RWPE1 (cell line): ENCODE results near the gene ARMS2.

ENCODE experiments used
- CTCF ChIA-PET: fragments of 350-600 bp; sonication (Branson Sonifier 250); formaldehyde crosslinking; extraction: SDS; loops from one replicate; lab custom pipeline; 2021; lab: Yijun Ruan, JAX
- POLR2A ChIA-PET: fragments of 400-600 bp; formaldehyde crosslinking; extraction: SDS; loops from one replicate; lab custom pipeline; 2020; ENCODE audit warnings: antibody characterized with exemption; ENCODE audit not compliant: low non-redundant PET; lab: Yijun Ruan, JAX
- DNase-seq: peaks from one replicate; pipeline ENCODE4 v3.0.0; 2012; ENCODE audit warnings: low spot score
- H3K27ac ChIP-seq: fragments of 450-650 bp; 2 replicates; pipeline ENCODE4 v1.5.1; 2017
- CTCF ChIP-seq: fragments of 450-650 bp; conservative IDR thresholded peaks from 2 replicates; pipeline ENCODE4 v1.5.1; 2017; ENCODE audit warnings: low read depth, mild to moderate bottlenecking

Gene ARMS2

GRCh38 chr10:122454603-122455080 is at the start of gene ARMS2:
Gene ARMS2, plus strand, starts transcription at chr10:122454653. Its CDS starts 75 bp downstream, at chr10:122454728.
- H3K27ac ChIP-seq: no peak within 1 kb of the TSS
- CTCF ChIA-PET: interaction anchor here (0.6 to 0.8 kb wide), 3 partner anchors 10 to 187 kb away, joined by 3 to 5 read pairs (median 3); no protein-coding TSS in a partner anchor
- TF ChIP-seq CTCF: no peak
- POLR2A ChIA-PET: no interaction called here
- no peak for DNase-seq

- no peak for DNase-seq
- no peak overlapping the region for H3K27ac ChIP-seq
- POLR2A ChIA-PET: no interaction called here
- TF ChIP-seq CTCF: no peak
- CTCF ChIA-PET: interaction anchor here (0.6 to 0.7 kb wide), 2 partner anchors 97 to 149 kb away, joined by 3 read pairs; no protein-coding TSS in a partner anchor
Observed at GRCh38 chr10:122407375-122408125, 46.9 kb upstream of the ARMS2 start.

- no peak for DNase-seq
- POLR2A ChIA-PET: no interaction called here
- H3K27ac ChIP-seq: no peak overlapping the region
- TF ChIP-seq CTCF: no peak
- CTCF ChIA-PET: interaction anchor here (0.6 to 1.1 kb wide), 3 partner anchors 34 to 789 kb away, joined by 3 to 4 read pairs (median 3); no protein-coding TSS in a partner anchor
Observed at GRCh38 chr10:122413327-122413726, 41.1 kb upstream of the ARMS2 start.

GRCh38 chr10:122417667-122418066 is 36.8 kb upstream of the ARMS2 start:
- DNase-seq: no peak
- ChIA-PET POLR2A (interaction anchor here (0.6 kb wide), 1 partner anchor 25 kb away, joined by 5 read pairs; no protein-coding TSS in a partner anchor), CTCF (interaction anchor here (0.6 kb wide), 1 partner anchor 126 kb away, joined by 3 read pairs; no protein-coding TSS in a partner anchor)
- TF ChIP-seq CTCF: no peak
- H3K27ac ChIP-seq: peak overlapping the region; percentile 82

GRCh38 chr10:122419016-122419415 is 35.4 kb upstream of the ARMS2 start:
- no peak for TF ChIP-seq CTCF
- CTCF ChIA-PET: interaction anchor here (0.6 to 1.8 kb wide), 4 partner anchors 16 to 120 kb away, joined by 3 to 7 read pairs (median 6); no protein-coding TSS in a partner anchor
- peak overlapping the region; percentile 99 for H3K27ac ChIP-seq
- POLR2A ChIA-PET: no interaction called here
- DNase-seq: no peak

- no peak for DNase-seq
- ChIA-PET POLR2A (no interaction called here), CTCF (interaction anchor here (0.6 to 1.8 kb wide), 3 partner anchors 15 to 121 kb away, joined by 3 to 7 read pairs (median 5); no protein-coding TSS in a partner anchor)
- TF ChIP-seq CTCF: no peak
- peak overlapping the region; percentile 99 for H3K27ac ChIP-seq
Observed at GRCh38 chr10:122419876-122420623, 34.4 kb upstream of the ARMS2 start.
